Measurements from ENCODE around the gene TMEM132E. TPM values are rescaled to one million over a fixed set of nuclear protein-coding genes. Genes with fewer than 3 reads are reported as not detected.

TMEM132E gene
- total RNA-seq, 1 experiment from 2014 or later = 0.42 TPM

DNA sequence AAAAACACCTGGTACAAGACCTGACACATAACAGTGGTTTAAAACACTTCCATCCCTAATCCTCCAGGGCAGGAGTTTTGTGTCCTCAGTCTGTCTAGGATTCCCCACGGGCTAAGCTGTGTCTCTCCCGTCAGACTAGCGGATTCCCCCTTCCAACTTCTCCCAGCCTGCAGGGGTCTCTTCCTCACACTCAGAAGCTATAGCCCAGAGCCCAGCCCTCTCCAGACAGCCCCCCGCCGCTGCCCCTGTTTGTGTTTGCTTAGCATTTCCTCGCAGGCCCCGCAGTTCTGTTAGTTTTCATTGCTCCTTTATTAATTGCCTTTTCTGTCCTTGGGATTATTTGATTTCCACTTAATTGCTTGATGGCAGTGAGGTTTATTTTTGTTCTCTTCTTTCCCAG lies 91.2 kb downstream of the TMEM132E start:
- Histone ChIP-seq H3K79me2 (ENCODE audit: insufficient read depth, low read length) (no peaks in the 10 kb centered on the region), H3K18ac (ENCODE audit: insufficient read length, low read depth, low read length) (no peak overlapping the region), H3T11ph (ENCODE audit: low read length) (no peak overlapping the region), H4K5ac (ENCODE audit: insufficient read length, low read depth, low read length) (no peak overlapping the region), H4K91ac (ENCODE audit: insufficient read length, low read depth, low read length) (no peak overlapping the region), H3K4me2 (ENCODE audit: insufficient read depth, insufficient read length, low read length) (no peak overlapping the region), H3K56ac (ENCODE audit: insufficient read length, low read depth, low read length) (no peak overlapping the region), H2BK12ac (ENCODE audit: insufficient read length, low read depth, low read length) (no peak overlapping the region), H2BK5ac (ENCODE audit: insufficient read length, low read length) (no peak overlapping the region), H3K9me3 (ENCODE audit: control insufficient read depth, low read depth, low read length) (no peaks in the 10 kb centered on the region), H3K4ac (ENCODE audit: low read depth, low read length) (no peak overlapping the region), H3K27ac (ENCODE audit: insufficient read length, low read depth, low read length) (no peak overlapping the region), H3K14ac (ENCODE audit: insufficient read depth, low read length) (no peak overlapping the region), H2BK15ac (ENCODE audit: low read depth, low read length) (no peak overlapping the region), H3K9ac (ENCODE audit: extremely low read depth, insufficient read length, low read length) (no peak overlapping the region), H2AK5ac (ENCODE audit: insufficient read length, low read length) (no peak overlapping the region), H3K27me3 (ENCODE audit: insufficient read depth, low read length) (no peaks in the 10 kb centered on the region), H4K20me1 (ENCODE audit: control insufficient read depth, insufficient read depth, insufficient read length) (peaks cover 3% of the 10 kb centered on the region), H3K23me2 (ENCODE audit: insufficient read length, low read depth, low read length, poor library complexity, severe bottlenecking) (no peaks in the 10 kb centered on the region), H4K8ac (replicated peaks; ENCODE audit: insufficient read length, low read depth, low read length) (no peak overlapping the region), H3K4me1 (ENCODE audit: insufficient read depth, low read length) (no peaks in the 10 kb centered on the region), H2BK20ac (ENCODE audit: low read depth, low read length, poor library complexity, severe bottlenecking) (no peak overlapping the region), H3K23ac (ENCODE audit: insufficient read length, low read depth, low read length) (no peak overlapping the region), H3K79me1 (ENCODE audit: insufficient read depth, low read depth, low read length, poor library complexity, severe bottlenecking) (no peaks in the 10 kb centered on the region), H2BK120ac (ENCODE audit: low read depth, low read length, poor library complexity, severe bottlenecking) (no peak overlapping the region), H2AFZ (ENCODE audit: low read length) (no peak overlapping the region)
- DNase-seq = peak; percentile 38
- peaks cover 17 to 18% of the 10 kb centered on the region in 2 experiments for H3K4me1 Mint-ChIP-seq
- H3K4me3 Mint-ChIP-seq = no peak overlapping the region
- no peaks in the 10 kb centered on the region for H3K36me3 Mint-ChIP-seq (ENCODE audit: insufficient read depth in 1 of 3, low read depth in 3 of 3)
- peaks cover 9% of the 10 kb centered on the region for H3K27me3 Mint-ChIP-seq (ENCODE audit: low read depth)
- TF ChIP-seq, protein P1, sequence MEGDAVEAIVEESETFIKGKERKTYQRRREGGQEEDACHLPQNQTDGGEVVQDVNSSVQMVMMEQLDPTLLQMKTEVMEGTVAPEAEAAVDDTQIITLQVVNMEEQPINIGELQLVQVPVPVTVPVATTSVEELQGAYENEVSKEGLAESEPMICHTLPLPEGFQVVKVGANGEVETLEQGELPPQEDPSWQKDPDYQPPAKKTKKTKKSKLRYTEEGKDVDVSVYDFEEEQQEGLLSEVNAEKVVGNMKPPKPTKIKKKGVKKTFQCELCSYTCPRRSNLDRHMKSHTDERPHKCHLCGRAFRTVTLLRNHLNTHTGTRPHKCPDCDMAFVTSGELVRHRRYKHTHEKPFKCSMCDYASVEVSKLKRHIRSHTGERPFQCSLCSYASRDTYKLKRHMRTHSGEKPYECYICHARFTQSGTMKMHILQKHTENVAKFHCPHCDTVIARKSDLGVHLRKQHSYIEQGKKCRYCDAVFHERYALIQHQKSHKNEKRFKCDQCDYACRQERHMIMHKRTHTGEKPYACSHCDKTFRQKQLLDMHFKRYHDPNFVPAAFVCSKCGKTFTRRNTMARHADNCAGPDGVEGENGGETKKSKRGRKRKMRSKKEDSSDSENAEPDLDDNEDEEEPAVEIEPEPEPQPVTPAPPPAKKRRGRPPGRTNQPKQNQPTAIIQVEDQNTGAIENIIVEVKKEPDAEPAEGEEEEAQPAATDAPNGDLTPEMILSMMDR (conservative IDR thresholded peaks at IDR 0.05) = no peak
- WGBS (ENCODE audit: extremely low coverage, insufficient read length, low lambda C conversion rate) = no CpG with 5 or more reads among the region's 7 CpGs
- no peaks in the 10 kb centered on the region for H3K9me3 Mint-ChIP-seq
- no peak overlapping the region for H3K27ac Mint-ChIP-seq
